IMR-90 (cell line): ENCODE data around the gene RBM46. TPM values are rescaled to one million over a fixed set of nuclear protein-coding genes. Genes with fewer than 3 reads are reported as not detected.

Experiments
- ATAC-seq: fragments of 200-7000 bp; cut with Tn5 transposase; 2 replicates; pipeline ENCODE4 v1.9.1; 2020; ENCODE audit warnings: low read depth, mild to moderate bottlenecking, moderate library complexity
- BruUV-seq: library from RNA; stranded (reverse); fragments of 400-500 nt; replicated peaks from 2 replicates; lab custom pipeline; 2021; lab: Mats Ljungman, UMichigan
- CTCF ChIA-PET: fragments of 300-600 bp; formaldehyde crosslinking; extraction: SDS; loops from one replicate; lab custom pipeline; 2021; ENCODE audit warnings: antibody characterized with exemption; lab: Yijun Ruan, JAX
- POLR2A ChIA-PET: fragments of 300-600 bp; sonication (Branson Sonifier 250); formaldehyde crosslinking; loops from one replicate; lab custom pipeline; 2022; ENCODE audit warnings: antibody characterized with exemption; ENCODE audit not compliant: unreplicated experiment; lab: Charles Lee
- DNase-seq: peaks from one replicate; pipeline ENCODE4 v3.0.0; 2013
- H2AFZ ChIP-seq: replicated peaks from 2 replicates; pipeline ENCODE3; 2013; ENCODE audit warnings: low read length, mild to moderate bottlenecking; ENCODE audit not compliant: poor library complexity
- H2AK5ac ChIP-seq: 2 replicates; pipeline ENCODE4 v1.6.1; 2013; ENCODE audit warnings: low read depth, low read length, inconsistent platforms
- H2AK9ac ChIP-seq: replicated peaks from 2 replicates; pipeline ENCODE3; 2013; ENCODE audit warnings: mild to moderate bottlenecking, low read depth, low read length, moderate library complexity; ENCODE audit not compliant: poor library complexity
- H2BK120ac ChIP-seq: 2 replicates; pipeline ENCODE4 v1.6.1; 2013; ENCODE audit warnings: low read depth, low read length, inconsistent platforms
- H2BK15ac ChIP-seq: 3 replicates; pipeline ENCODE4 v1.6.1; 2013; ENCODE audit warnings: low read depth, low read length, inconsistent platforms
- H2BK20ac ChIP-seq: 2 replicates; pipeline ENCODE4 v1.6.1; 2013; ENCODE audit warnings: low read depth, mild to moderate bottlenecking, inconsistent platforms, low read length, moderate library complexity
- H2BK5ac ChIP-seq: 2 replicates; pipeline ENCODE4 v1.6.1; 2013; ENCODE audit warnings: mild to moderate bottlenecking, low read depth, low read length, inconsistent platforms; ENCODE audit not compliant: poor library complexity, severe bottlenecking
- H3K14ac ChIP-seq: replicated peaks from 2 replicates; pipeline ENCODE4 v1.6.1; 2013; ENCODE audit warnings: low read depth, low read length, inconsistent platforms
- H3K18ac ChIP-seq: 2 replicates; pipeline ENCODE4 v1.6.1; 2013; ENCODE audit warnings: low read depth, low read length, control low read depth
- H3K23ac ChIP-seq: 2 replicates; pipeline ENCODE4 v1.6.1; 2013; ENCODE audit warnings: low read depth, low read length, inconsistent platforms
- H3K27ac ChIP-seq: 2 replicates; pipeline ENCODE4 v1.5.1; 2013; ENCODE audit warnings: mild to moderate bottlenecking, control low read depth, low read length; ENCODE audit not compliant: insufficient read depth
- H3K27me3 ChIP-seq: 2 replicates; pipeline ENCODE4 v1.6.1; 2013; ENCODE audit warnings: low read length; ENCODE audit not compliant: control insufficient read depth, insufficient read depth
- H3K36me3 ChIP-seq: 2 replicates; pipeline ENCODE4 v1.6.1; 2013; ENCODE audit warnings: low read length, mixed read lengths; ENCODE audit not compliant: control insufficient read depth, insufficient read depth
- H3K4ac ChIP-seq: 2 replicates; pipeline ENCODE4 v1.6.1; 2013; ENCODE audit warnings: low read depth, low read length, inconsistent platforms
- H3K4me1 ChIP-seq: 2 replicates; pipeline ENCODE4 v1.6.1; 2013; ENCODE audit warnings: low read length, mixed read lengths; ENCODE audit not compliant: control insufficient read depth, insufficient read depth
- H3K4me2 ChIP-seq: 2 replicates; pipeline ENCODE4 v1.6.1; 2013; ENCODE audit warnings: low read depth, mild to moderate bottlenecking, control low read depth, low read length, moderate library complexity
- H3K4me3 ChIP-seq: 2 replicates; pipeline ENCODE4 v1.5.1; 2013; ENCODE audit warnings: low read depth, mild to moderate bottlenecking, control low read depth, low read length, moderate library complexity; ENCODE audit not compliant: insufficient read depth
- H3K56ac ChIP-seq: 2 replicates; pipeline ENCODE4 v1.6.1; 2013; ENCODE audit warnings: low read length, inconsistent platforms; ENCODE audit not compliant: insufficient read depth; ENCODE audit errors: extremely low read depth
- H3K79me1 ChIP-seq, 2 experiments: 2 replicates each; pipeline ENCODE4 v1.6.1; 2013; ENCODE audit warnings: low read length in 2 of 2, inconsistent platforms in 1 of 2, low read depth in 1 of 2
- H3K9ac ChIP-seq: 2 replicates; pipeline ENCODE4 v1.6.1; 2013; ENCODE audit warnings: low read depth, low read length, control low read depth
- H3K9me1 ChIP-seq: 2 replicates; pipeline ENCODE4 v1.6.1; 2013; ENCODE audit warnings: low read length, inconsistent platforms; ENCODE audit not compliant: insufficient read depth
- H3K9me3 ChIP-seq: 2 replicates; pipeline ENCODE4 v1.6.1; 2013; ENCODE audit warnings: low read length; ENCODE audit not compliant: control insufficient read depth, insufficient read depth
- H4K20me1 ChIP-seq: 2 replicates; pipeline ENCODE4 v1.6.1; 2013; ENCODE audit warnings: low read length, inconsistent platforms; ENCODE audit not compliant: insufficient read depth
- H4K5ac ChIP-seq: 2 replicates; pipeline ENCODE4 v1.6.1; 2013; ENCODE audit warnings: mild to moderate bottlenecking, low read depth, low read length, control low read depth
- H4K8ac ChIP-seq, 2 experiments: 2 replicates each; pipeline ENCODE4 v1.6.1; 2013; ENCODE audit warnings: low read depth in 2 of 2, low read length in 2 of 2, control low read depth in 1 of 2, inconsistent platforms in 1 of 2
- H4K91ac ChIP-seq: 2 replicates; pipeline ENCODE4 v1.6.1; 2013; ENCODE audit warnings: low read depth, low read length, inconsistent platforms; ENCODE audit not compliant: insufficient read depth
- BHLHE40 ChIP-seq: fragments of 150-350 bp; IDR thresholded peaks from 2 replicates; pipeline ENCODE4 v1.6.1; 2016; ENCODE audit warnings: mild to moderate bottlenecking, low read depth, low read length
- CEBPB ChIP-seq: IDR thresholded peaks from 2 replicates; pipeline ENCODE4 v1.6.1; 2012; ENCODE audit warnings: low read depth, low read length, improper control_type of control experiment
- CHD1 ChIP-seq: IDR thresholded peaks from 2 replicates; pipeline ENCODE4 v1.6.1; 2012; ENCODE audit warnings: low read depth, low read length, improper control_type of control experiment
- CTCF ChIP-seq: conservative IDR thresholded peaks from 2 replicates; pipeline ENCODE4 v1.5.1; 2012; ENCODE audit warnings: mild to moderate bottlenecking, low read depth, low read length, improper control_type of control experiment
- FOS ChIP-seq: fragments of 150-350 bp; IDR thresholded peaks from 2 replicates; pipeline ENCODE4 v1.6.1; 2016; ENCODE audit warnings: low read depth, low read length
- MAFK ChIP-seq: IDR thresholded peaks from 2 replicates; pipeline ENCODE4 v1.6.1; 2012; ENCODE audit warnings: low read depth, low read length, improper control_type of control experiment
- MAZ ChIP-seq: IDR thresholded peaks from 2 replicates; pipeline ENCODE4 v1.6.1; 2012; ENCODE audit warnings: low read depth, mild to moderate bottlenecking, low read length, improper control_type of control experiment, moderate library complexity, borderline replicate concordance
- MXI1 ChIP-seq: IDR thresholded peaks from 2 replicates; pipeline ENCODE4 v1.6.1; 2012; ENCODE audit warnings: low read depth, mild to moderate bottlenecking, low read length, moderate library complexity, borderline replicate concordance
- NFE2L2 ChIP-seq: fragments of 150-350 bp; IDR thresholded peaks from 2 replicates; pipeline ENCODE4 v1.6.1; 2016; ENCODE audit warnings: low read depth, mild to moderate bottlenecking, low read length
- POLR2A ChIP-seq: IDR thresholded peaks from 2 replicates; pipeline ENCODE4 v1.6.1; 2012; ENCODE audit warnings: mild to moderate bottlenecking, low read depth, low read length
- RAD21 ChIP-seq: IDR thresholded peaks from 2 replicates; pipeline ENCODE4 v1.6.1; 2012; ENCODE audit warnings: low read length, improper control_type of control experiment
- RCOR1 ChIP-seq: IDR thresholded peaks from 2 replicates; pipeline ENCODE4 v1.6.1; 2012; ENCODE audit warnings: mild to moderate bottlenecking, low read length, improper control_type of control experiment; ENCODE audit not compliant: insufficient replicate concordance
- RFX5 ChIP-seq: IDR thresholded peaks from 2 replicates; pipeline ENCODE4 v1.8.0; 2012; ENCODE audit warnings: low read depth, mild to moderate bottlenecking, low read length, moderate library complexity
- SMC3 ChIP-seq: fragments of 150-350 bp; IDR thresholded peaks from 2 replicates; pipeline ENCODE4 v1.6.1; 2016; ENCODE audit warnings: low read depth, mild to moderate bottlenecking, antibody characterized with exemption, low read length, moderate library complexity
- USF2 ChIP-seq: fragments of 150-350 bp; IDR thresholded peaks from 2 replicates; pipeline ENCODE4 v1.6.1; 2017; ENCODE audit warnings: mild to moderate bottlenecking, antibody characterized with exemption, low read length, low read depth
- WGBS, 2 experiments: methylation state at CpG; one replicate each; pipeline versions ENCODE4 v1.1.5 to v1.1.7; 2013; ENCODE audit warnings: missing lambda C conversion rate in 2 of 2; ENCODE audit not compliant: insufficient read length in 1 of 2; ENCODE audit errors: extremely low coverage in 2 of 2; 5-methylcytosine and 5-hydroxymethylcytosine counted together
- dilution Hi-C: fragments of 300-500 bp; cut with HindIII; formaldehyde crosslinking; loops from one replicate; pipeline ENCODE4 v1.14.3; 2018; ENCODE audit warnings: low sequenced_read_pairs; ENCODE audit not compliant: unreplicated experiment
- in situ Hi-C: fragments of 300-500 bp; cut with MboI; formaldehyde crosslinking; loops from 3 replicates; pipeline ENCODE4 v1.14.3; 2019; ENCODE audit warnings: low sequenced_read_pairs, inconsistent platforms, mixed read lengths
- intact Hi-C: fragments of 100-400 bp; cut with micrococcal nuclease; formaldehyde crosslinking; loops from 2 replicates; pipeline ENCODE4 v1.10.0; 2022
- polyA plus RNA-seq, 3 experiments: library from polyadenylated mRNA; depleted of rRNA; stranded (reverse); fragments of >200 nt; gene quantifications; 2 replicates each; pipeline ENCODE4 v1.2.3, GENCODE V29; 2012; ENCODE audit warnings: low replicate concordance in 1 of 3
- total RNA-seq: library from RNA; depleted of rRNA; stranded (reverse); fragments of >200 nt; gene quantifications from 2 replicates; pipeline ENCODE4 v1.2.3, GENCODE V29; 2012
- TF ChIP-seq, protein P1 (sequence below): fragments of 150-350 bp; IDR thresholded peaks from 2 replicates; pipeline ENCODE4 v1.6.1; 2016; ENCODE audit warnings: low read depth, mild to moderate bottlenecking, low read length, moderate library complexity, borderline replicate concordance

RBM46 gene
- total and polyA plus RNA-seq, 2 of the 4 experiments (the other 2 are of a cell fraction): not detected

DNA sequence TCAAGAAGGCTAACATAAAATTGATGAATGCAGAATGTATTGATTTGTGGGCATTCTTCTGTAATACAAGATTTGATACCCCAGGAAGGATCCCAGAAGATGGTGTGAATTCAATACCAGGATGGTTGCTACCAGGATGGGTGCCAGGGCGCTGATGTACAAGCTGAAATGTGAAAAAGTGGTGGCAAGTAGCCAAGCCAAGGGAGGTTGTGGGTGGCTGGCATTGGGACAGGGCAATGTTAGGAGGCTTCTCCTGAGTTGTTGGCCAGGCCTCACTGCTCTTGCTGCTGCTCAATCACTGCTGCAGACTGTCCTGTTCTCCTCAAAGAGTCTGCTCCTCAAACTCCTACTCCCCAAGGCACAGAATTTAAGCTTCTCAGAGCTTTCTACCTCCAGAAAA lies 77.1 kb downstream of the RBM46 start:
- no peaks in the 10 kb centered on the region; the same call in 1 of the 2 replicates for H3K9me3 ChIP-seq
- H4K91ac ChIP-seq: no peak overlapping the region
- no peak overlapping the region for H3K18ac ChIP-seq
- ChIA-PET POLR2A (no interaction called here), CTCF (no interaction called here)
- no peak overlapping the region for H3K4ac ChIP-seq
- H2AK5ac ChIP-seq: no peak overlapping the region
- H3K23ac ChIP-seq: no peak overlapping the region
- H3K9me1 ChIP-seq: no peaks in the 10 kb centered on the region
- no peak overlapping the region for H2BK5ac ChIP-seq
- H2AFZ ChIP-seq: no peak overlapping the region
- no peak overlapping the region for H2BK20ac ChIP-seq
- TF ChIP-seq RFX5 (no peak), RCOR1 (no peak), MAZ (no peak), USF2 (no peak), POLR2A (no peak), CTCF (no peak), SMC3 (no peak), RAD21 (no peak), BHLHE40 (no peak), FOS (no peak), MAFK (no peak), CHD1 (no peak), MXI1 (no peak), NFE2L2 (no peak), CEBPB (no peak)
- TF ChIP-seq, protein P1, sequence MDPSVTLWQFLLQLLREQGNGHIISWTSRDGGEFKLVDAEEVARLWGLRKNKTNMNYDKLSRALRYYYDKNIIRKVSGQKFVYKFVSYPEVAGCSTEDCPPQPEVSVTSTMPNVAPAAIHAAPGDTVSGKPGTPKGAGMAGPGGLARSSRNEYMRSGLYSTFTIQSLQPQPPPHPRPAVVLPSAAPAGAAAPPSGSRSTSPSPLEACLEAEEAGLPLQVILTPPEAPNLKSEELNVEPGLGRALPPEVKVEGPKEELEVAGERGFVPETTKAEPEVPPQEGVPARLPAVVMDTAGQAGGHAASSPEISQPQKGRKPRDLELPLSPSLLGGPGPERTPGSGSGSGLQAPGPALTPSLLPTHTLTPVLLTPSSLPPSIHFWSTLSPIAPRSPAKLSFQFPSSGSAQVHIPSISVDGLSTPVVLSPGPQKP: no peak
- no peak for DNase-seq
- no peak overlapping the region for H3K4me2 ChIP-seq
- H4K5ac ChIP-seq: no peak overlapping the region
- no CpG with 5 or more reads among the region's 1 CpG for WGBS, 2 experiments
- H3K14ac ChIP-seq: no peak overlapping the region
- no peak overlapping the region for H3K9ac ChIP-seq
- dilution Hi-C loops: no loop called here
- H3K4me1 ChIP-seq: no peaks in the 10 kb centered on the region
- ATAC-seq: no peak
- no peak overlapping the region for H3K56ac ChIP-seq
- no peak overlapping the region for H3K27ac ChIP-seq
- no peak overlapping the region for H2BK15ac ChIP-seq
- intact Hi-C loops: no loop called here
- no peak overlapping the region for H4K8ac ChIP-seq
- H4K20me1 ChIP-seq: no peaks in the 10 kb centered on the region
- H3K79me1 ChIP-seq: no peaks in the 10 kb centered on the region
- no TSS peak for BruUV-seq
- in situ Hi-C loops: no loop called here
- H3K36me3 ChIP-seq: no peaks in the 10 kb centered on the region
- H3K4me3 ChIP-seq: no peak overlapping the region
- H3K27me3 ChIP-seq: no peaks in the 10 kb centered on the region
- no peak overlapping the region for H2BK120ac ChIP-seq
- H2AK9ac ChIP-seq: no peak overlapping the region
